Neuronal stem cell (in vitro differentiated cells): ENCODE measurements around the gene ARHGAP24.

Source experiments
- DNase-seq: peaks from one replicate; pipeline ENCODE4 v3.0.0-alpha.2; 2013; ENCODE audit warnings: low spot score
- H2AFZ ChIP-seq: one replicate; pipeline ENCODE4 v1.6.1; 2013; ENCODE audit warnings: mild to moderate bottlenecking, low read length, inconsistent platforms
- H2AK5ac ChIP-seq: 2 replicates; pipeline ENCODE4 v1.6.1; 2013; ENCODE audit warnings: low read depth, mild to moderate bottlenecking, inconsistent platforms, low read length, moderate library complexity, mixed read lengths
- H2BK120ac ChIP-seq: 2 replicates; pipeline ENCODE4 v1.6.1; 2013; ENCODE audit warnings: low read depth, mild to moderate bottlenecking, inconsistent platforms, low read length, moderate library complexity, mixed read lengths
- H2BK12ac ChIP-seq: one replicate; pipeline ENCODE4 v1.6.1; 2013; ENCODE audit warnings: low read length, inconsistent platforms
- H2BK15ac ChIP-seq: 2 replicates; pipeline ENCODE4 v1.6.1; 2013; ENCODE audit warnings: mild to moderate bottlenecking, low read length, inconsistent platforms, mixed read lengths
- H2BK5ac ChIP-seq: one replicate; pipeline ENCODE4 v1.6.1; 2013; ENCODE audit warnings: inconsistent platforms, mild to moderate bottlenecking, low read length, moderate library complexity
- H3K14ac ChIP-seq: one replicate; pipeline ENCODE4 v1.6.1; 2013; ENCODE audit warnings: low read length, inconsistent platforms
- H3K18ac ChIP-seq: 2 replicates; pipeline ENCODE4 v1.6.1; 2013; ENCODE audit warnings: low read length, inconsistent platforms
- H3K23ac ChIP-seq: 2 replicates; pipeline ENCODE4 v1.6.1; 2013; ENCODE audit warnings: low read depth, mild to moderate bottlenecking, mixed read lengths, low read length, inconsistent platforms; ENCODE audit not compliant: poor library complexity
- H3K27ac ChIP-seq: replicated peaks from 3 replicates; pipeline ENCODE4 v1.5.1; 2013; ENCODE audit warnings: low read length, inconsistent platforms
- H3K27me3 ChIP-seq, 3 experiments: 2 replicates each; pipeline ENCODE4 v1.6.1; 2013; ENCODE audit warnings: low read length in 3 of 3, mild to moderate bottlenecking in 2 of 3, inconsistent platforms in 1 of 3, low read depth in 1 of 3, mixed read lengths in 1 of 3, moderate library complexity in 1 of 3; ENCODE audit not compliant: control insufficient read depth in 3 of 3, insufficient read depth in 3 of 3
- H3K36me3 ChIP-seq, 2 donors: replicated peaks in 1 of 2; 2 replicates each; pipeline ENCODE4 v1.6.1; 2013; ENCODE audit warnings: low read length in 2 of 2; ENCODE audit not compliant: control insufficient read depth in 2 of 2, insufficient read depth in 2 of 2
- H3K4ac ChIP-seq: 2 replicates; pipeline ENCODE4 v1.6.1; 2013; ENCODE audit warnings: inconsistent platforms, mild to moderate bottlenecking, low read length, moderate library complexity
- H3K4me1 ChIP-seq, 2 donors: 1 replicate in 1 of 2; 2 replicates in 1 of 2; pipeline ENCODE4 v1.6.1; 2013; ENCODE audit warnings: low read length in 2 of 2, low read depth in 1 of 2; ENCODE audit not compliant: control insufficient read depth in 2 of 2, insufficient read depth in 1 of 2
- H3K4me2 ChIP-seq: one replicate; pipeline ENCODE4 v1.6.1; 2013; ENCODE audit warnings: mild to moderate bottlenecking, low read length, inconsistent platforms; ENCODE audit not compliant: insufficient read depth, poor library complexity, severe bottlenecking
- H3K4me3 ChIP-seq, 2 donors: 2 replicates each; pipeline ENCODE4 v1.5.1; 2013; ENCODE audit warnings: low read length in 2 of 2, mild to moderate bottlenecking in 2 of 2, inconsistent platforms in 1 of 2, moderate library complexity in 1 of 2
- H3K79me1 ChIP-seq: one replicate; pipeline ENCODE4 v1.6.1; 2013; ENCODE audit warnings: low read depth, mild to moderate bottlenecking, inconsistent platforms, low read length, moderate library complexity
- H3K9ac ChIP-seq: one replicate; pipeline ENCODE4 v1.6.1; 2013; ENCODE audit warnings: mild to moderate bottlenecking, low read depth, low read length, inconsistent platforms; ENCODE audit not compliant: poor library complexity
- H3K9me3 ChIP-seq, 2 donors: replicated peaks in 1 of 2; 2 replicates each; pipeline versions ENCODE3 to v1.6.1; 2013; ENCODE audit warnings: low read length in 2 of 2, mild to moderate bottlenecking in 2 of 2, inconsistent platforms in 1 of 2, low read depth in 1 of 2, mixed read lengths in 1 of 2, moderate library complexity in 1 of 2; ENCODE audit not compliant: control insufficient read depth in 2 of 2, insufficient read depth in 1 of 2
- H4K8ac ChIP-seq: one replicate; pipeline ENCODE4 v1.6.1; 2013; ENCODE audit warnings: low read depth, mild to moderate bottlenecking, inconsistent platforms, low read length, moderate library complexity
- H4K91ac ChIP-seq: one replicate; pipeline ENCODE4 v1.6.1; 2013; ENCODE audit warnings: low read length, low read depth, mild to moderate bottlenecking, inconsistent platforms; ENCODE audit not compliant: poor library complexity
- WGBS, 2 donors: extraction: QIAGEN DNeasy Blood & Tissue Kit; methylation state at CpG; one replicate each; pipeline ENCODE4 v1.1.7; 2013; ENCODE audit warnings: missing lambda C conversion rate in 2 of 2, mixed read lengths in 1 of 2; ENCODE audit not compliant: insufficient read length in 2 of 2, insufficient replicate concordance in 1 of 2; ENCODE audit errors: extremely low coverage in 2 of 2; 5-methylcytosine and 5-hydroxymethylcytosine counted together

ARHGAP24 gene

DNA sequence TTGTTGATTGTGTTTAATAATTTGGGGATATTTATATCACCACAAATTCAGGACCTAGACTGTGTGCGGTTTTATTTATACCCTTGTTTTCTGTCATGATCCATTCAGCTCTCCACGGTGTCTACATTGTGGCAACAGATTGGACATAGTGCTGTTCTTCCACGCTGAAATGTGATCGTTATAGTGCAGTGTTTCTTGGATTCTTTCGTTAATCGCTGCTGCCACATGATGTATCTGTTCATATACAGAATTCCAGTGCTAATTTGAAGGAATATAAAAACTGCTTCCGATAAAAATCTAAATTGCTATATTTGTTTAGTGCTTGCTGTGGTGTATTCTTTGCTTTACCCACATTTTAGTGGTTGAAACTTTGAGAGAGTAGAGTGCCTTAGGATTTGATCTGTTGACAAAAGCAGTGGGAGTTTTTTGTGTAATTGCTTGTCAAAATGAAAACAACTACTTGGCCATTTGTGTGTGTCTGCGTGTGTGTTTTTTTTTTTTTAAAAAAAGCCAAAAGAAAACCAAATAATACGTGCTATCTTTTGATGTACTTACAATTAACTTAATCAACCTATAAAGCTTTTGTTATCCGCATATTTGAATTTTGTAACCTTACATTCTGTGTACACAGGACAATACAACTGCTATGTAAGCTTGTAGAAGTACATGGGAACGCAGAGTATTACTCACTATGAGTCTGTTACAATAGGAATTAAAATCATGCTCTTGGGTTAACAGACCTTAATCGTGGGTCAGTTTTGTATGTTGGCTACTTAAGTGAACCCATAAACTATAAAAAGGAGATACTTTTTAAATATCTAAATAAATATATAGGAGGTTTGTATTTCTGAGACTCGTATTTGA lies 353.3 kb downstream of the ARHGAP24 start:
- Histone ChIP-seq H3K18ac (no peak overlapping the region), H3K23ac (no peak overlapping the region), H3K4me2 (no peak overlapping the region), H3K4me3 (peak overlapping the region in 1 of 2 donors; percentile 28), H3K4me1 (peaks cover 18 to 38% of the 10 kb centered on the region in 2 donors), H2BK120ac (no peak overlapping the region), H3K4ac (no peak overlapping the region), H2BK12ac (no peak overlapping the region), H2BK15ac (no peak overlapping the region), H3K27ac (no peak overlapping the region), H3K27me3 (no peaks in the 10 kb centered on the region), H2AFZ (peak overlapping the region; percentile 86), H2BK5ac (no peak overlapping the region), H3K14ac (no peak overlapping the region), H3K79me1 (no peaks in the 10 kb centered on the region), H3K9ac (no peak overlapping the region), H2AK5ac (no peak overlapping the region), H4K91ac (no peak overlapping the region), H3K36me3 (no peaks in the 10 kb centered on the region), H4K8ac (no peak overlapping the region), H3K9me3 (no peaks in the 10 kb centered on the region)
- WGBS, 2 donors = 100% methylated on average over 1 of the region's 13 CpGs; no CpG with 5 or more reads in 1 of the 2 donors
- no peak for DNase-seq

DNA sequence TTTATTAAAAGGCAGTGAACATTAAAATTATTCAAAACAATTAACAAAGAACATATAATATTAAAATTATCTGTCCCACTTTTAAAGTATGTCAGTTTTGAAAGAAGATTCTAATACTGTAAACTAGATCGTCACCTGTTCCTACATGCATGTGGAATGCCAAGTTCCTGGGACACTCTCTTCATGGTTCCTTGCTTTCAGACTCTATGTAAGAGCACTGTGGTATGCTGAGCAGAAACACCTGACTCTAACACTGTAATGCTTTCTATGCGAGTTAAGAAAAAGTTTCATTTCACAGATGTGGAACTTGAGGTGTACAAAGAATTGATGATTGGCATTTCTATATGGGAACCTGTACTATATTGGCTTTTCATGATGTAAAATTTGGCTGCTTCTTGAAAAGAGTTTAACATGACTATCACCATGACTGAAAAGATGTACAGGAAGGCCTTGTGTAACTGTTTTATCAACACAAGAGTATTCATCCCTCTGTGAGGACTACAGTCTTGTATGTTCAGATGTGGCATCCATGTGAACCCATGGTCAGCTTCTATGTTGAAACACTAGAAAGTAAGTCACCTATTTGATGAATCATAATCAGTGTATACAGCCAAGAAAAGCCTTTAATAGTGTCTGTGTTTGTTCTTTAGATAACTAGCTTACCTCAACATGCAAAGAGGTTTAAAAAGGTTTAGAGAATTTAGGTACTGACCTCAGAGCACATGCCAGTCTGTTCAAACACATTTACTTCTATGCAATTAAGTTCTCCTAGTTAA lies 354.5 kb downstream of the ARHGAP24 start:
- no peaks in the 10 kb centered on the region for H3K79me1 ChIP-seq
- no peak overlapping the region for H2AFZ ChIP-seq
- H3K4me3 ChIP-seq = no peak overlapping the region
- H3K27ac ChIP-seq = no peak overlapping the region
- H2BK120ac ChIP-seq = no peak overlapping the region
- H3K36me3 ChIP-seq = no peaks in the 10 kb centered on the region
- no peak overlapping the region for H3K4ac ChIP-seq
- H2BK12ac ChIP-seq = no peak overlapping the region
- no peaks in the 10 kb centered on the region for H3K9me3 ChIP-seq
- WGBS, 2 donors = no CpG with 5 or more reads among the region's 2 CpGs
- no peak overlapping the region for H3K4me2 ChIP-seq
- no peak overlapping the region for H4K91ac ChIP-seq
- H2BK5ac ChIP-seq = no peak overlapping the region
- no peak for DNase-seq
- peaks cover 16 to 41% of the 10 kb centered on the region in 2 donors for H3K4me1 ChIP-seq
- H3K27me3 ChIP-seq = no peaks in the 10 kb centered on the region
- no peak overlapping the region for H3K18ac ChIP-seq
- no peak overlapping the region for H3K9ac ChIP-seq
- H2BK15ac ChIP-seq = no peak overlapping the region
- no peak overlapping the region for H3K23ac ChIP-seq
- no peak overlapping the region for H3K14ac ChIP-seq
- H4K8ac ChIP-seq = no peak overlapping the region
- H2AK5ac ChIP-seq = no peak overlapping the region

- H3K4me1 ChIP-seq = peaks cover 11 to 32% of the 10 kb centered on the region in 2 donors
- H3K9ac ChIP-seq = no peak overlapping the region
These were observed 356.7 kb downstream of the ARHGAP24 start for GRCh38 chr4:85831647-85832046.

DNA sequence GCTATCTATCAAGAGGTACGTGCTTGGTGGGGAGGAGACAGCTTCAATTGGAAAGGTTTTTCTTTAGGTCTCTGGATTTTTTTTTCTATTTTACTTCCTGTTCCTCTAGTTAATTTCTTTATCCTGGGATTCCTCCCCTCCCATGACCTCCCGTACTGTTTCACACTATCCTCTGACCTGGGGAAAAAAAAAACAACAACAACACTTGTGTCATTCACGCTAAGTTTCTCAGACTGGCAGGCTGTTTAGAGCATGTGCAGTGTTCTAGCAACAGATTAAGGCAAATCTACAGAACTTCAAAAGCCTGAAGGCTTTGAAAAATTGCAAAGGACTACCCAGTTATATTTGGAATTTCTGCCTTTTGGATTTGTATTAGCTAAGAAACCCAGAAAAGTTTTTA lies 358.4 kb downstream of the ARHGAP24 start:
- Histone ChIP-seq H4K8ac (no peak overlapping the region), H3K23ac (no peak overlapping the region)

More at GRCh38 chr4:85831647-85832046, 356.7 kb downstream of the ARHGAP24 start:
- Histone ChIP-seq H2BK5ac (no peak overlapping the region), H3K4ac (no peak overlapping the region), H3K23ac (no peak overlapping the region), H3K18ac (no peak overlapping the region), H2BK120ac (no peak overlapping the region), H4K91ac (no peak overlapping the region), H2BK12ac (no peak overlapping the region), H4K8ac (no peak overlapping the region), H3K14ac (no peak overlapping the region), H2AK5ac (no peak overlapping the region), H3K79me1 (no peaks in the 10 kb centered on the region), H3K9me3 (no peaks in the 10 kb centered on the region), H3K4me2 (no peak overlapping the region), H2BK15ac (no peak overlapping the region), H3K27ac (no peak overlapping the region), H2AFZ (peak overlapping the region; percentile 5), H3K27me3 (no peaks in the 10 kb centered on the region), H3K4me3 (no peak overlapping the region), H3K36me3 (no peaks in the 10 kb centered on the region)
- no peak for DNase-seq
- WGBS, 2 donors = no CpG with 5 or more reads among the region's 3 CpGs

More for the DNA sequence above, 358.4 kb downstream of the ARHGAP24 start:
- no peak overlapping the region for H3K4me2 ChIP-seq
- H2AFZ ChIP-seq = peak overlapping the region; percentile 76
- no peak overlapping the region for H2BK5ac ChIP-seq
- no peak for DNase-seq
- H3K4ac ChIP-seq = no peak overlapping the region
- no peak overlapping the region for H2BK15ac ChIP-seq
- H3K27me3 ChIP-seq = no peaks in the 10 kb centered on the region
- H3K9ac ChIP-seq = no peak overlapping the region
- no peak overlapping the region for H2AK5ac ChIP-seq
- no peak overlapping the region for H2BK12ac ChIP-seq
- H3K79me1 ChIP-seq = no peaks in the 10 kb centered on the region
- H3K36me3 ChIP-seq = no peaks in the 10 kb centered on the region
- H3K27ac ChIP-seq = no peak overlapping the region
- H2BK120ac ChIP-seq = no peak overlapping the region
- H3K9me3 ChIP-seq = no peaks in the 10 kb centered on the region
- WGBS, 2 donors = no CpG with 5 or more reads among the region's 3 CpGs
- no peak overlapping the region for H4K91ac ChIP-seq
- H3K4me3 ChIP-seq = no peak overlapping the region
- H3K4me1 ChIP-seq = peaks cover 5 to 16% of the 10 kb centered on the region in 2 donors
- no peak overlapping the region for H3K14ac ChIP-seq
- no peak overlapping the region for H3K18ac ChIP-seq
